GM12878 (cell line): Measurements from ENCODE around the gene TCF12. TPM values are rescaled to one million over a fixed set of nuclear protein-coding genes. Genes with fewer than 3 reads are reported as not detected.

Experiments
- BHLHE40 ChIP-seq, 2 experiments: fragments of 450-650 bp in 1 of 2; IDR thresholded peaks; 2 replicates each; pipeline ENCODE4 v1.6.1; 2011 to 2017; ENCODE audit warnings: low read depth in 2 of 2, borderline replicate concordance in 1 of 2, improper control_type of control experiment in 1 of 2, low read length in 1 of 2, mild to moderate bottlenecking in 1 of 2
- BMI1 ChIP-seq: fragments of 450-650 bp; IDR thresholded peaks from 2 replicates; pipeline ENCODE4 v1.6.1; 2016; ENCODE audit warnings: mild to moderate bottlenecking, moderate library complexity, borderline replicate concordance
- CREB1 ChIP-seq: IDR thresholded peaks from 2 replicates; pipeline ENCODE4 v1.6.1; 2012; ENCODE audit warnings: low read depth, mild to moderate bottlenecking, inconsistent platforms
- E4F1 ChIP-seq: fragments of 450-650 bp; IDR thresholded peaks from 2 replicates; pipeline ENCODE4 v1.6.1; 2018; ENCODE audit warnings: borderline replicate concordance, mild to moderate bottlenecking; ENCODE audit not compliant: partially characterized antibody
- FOS ChIP-seq: IDR thresholded peaks from 3 replicates; pipeline ENCODE4 v1.6.1; 2011; ENCODE audit warnings: borderline replicate concordance; ENCODE audit not compliant: insufficient read length; ENCODE audit errors: extremely low read depth
- HDGF ChIP-seq: fragments of 450-650 bp; IDR thresholded peaks from 2 replicates; pipeline ENCODE4 v1.6.1; 2016; ENCODE audit warnings: antibody characterized with exemption
- LARP7 ChIP-seq: fragments of 450-650 bp; IDR thresholded peaks from 2 replicates; pipeline ENCODE4 v1.6.1; 2017; ENCODE audit warnings: mild to moderate bottlenecking
- PKNOX1 ChIP-seq: fragments of 450-650 bp; IDR thresholded peaks from 2 replicates; pipeline ENCODE4 v1.6.1; 2016; ENCODE audit warnings: mild to moderate bottlenecking
- PRDM15 ChIP-seq: fragments of 450-650 bp; formaldehyde crosslinking; IDR thresholded peaks from 2 replicates; pipeline ENCODE4 v1.4.0; 2020; ENCODE audit warnings: mild to moderate bottlenecking, moderate library complexity
- SREBF1 ChIP-seq: IDR thresholded peaks from 2 replicates; pipeline ENCODE4 v1.6.1; 2012; ENCODE audit warnings: mild to moderate bottlenecking, low read length
- ZNF622 ChIP-seq: fragments of 450-650 bp; IDR thresholded peaks from 2 replicates; pipeline ENCODE4 v1.6.1; 2017; ENCODE audit warnings: mild to moderate bottlenecking, inconsistent platforms
- polyA plus RNA-seq, 11 experiments: library from polyadenylated mRNA; depleted of rRNA in 4 of 11; unstranded in 6 of 11; stranded (reverse) in 5 of 11; fragments of >200 nt; fragmentation: Nextera tagmentation in 4 of 11; fragmentation: Illumina TruSeq in 1 of 11; extraction: Ambion mirVana in 4 of 11; extraction: Trizol in 1 of 11; gene quantifications; 1 replicate in 1 of 11; 2 replicates in 10 of 11; pipeline versions ENCODE4 v1.2.1 to v1.2.3, GENCODE V29; 2011 to 2016; ENCODE audit warnings: inconsistent platforms in 2 of 11, missing spikeins in 2 of 11, low read depth in 1 of 11
- total RNA-seq, 4 experiments: library from RNA; depleted of rRNA in 3 of 4; stranded (reverse); fragments of >200 nt in 3 of 4; fragmentation: Illumina TruSeq in 1 of 4; extraction: Trizol in 1 of 4; gene quantifications; 2 replicates each; pipeline versions ENCODE4 v1.2.1 to v1.2.3, GENCODE V29; 2013 to 2021
- TF ChIP-seq, protein P1 (sequence below): fragments of 450-650 bp; IDR thresholded peaks from 2 replicates; pipeline ENCODE4 v1.6.1; 2018; ENCODE audit warnings: mild to moderate bottlenecking, low read depth, moderate library complexity; ENCODE audit not compliant: partially characterized antibody
- TF ChIP-seq, protein P2 (sequence below): IDR thresholded peaks from 2 replicates; pipeline ENCODE4 v1.6.1; 2011; ENCODE audit warnings: mild to moderate bottlenecking, low read depth, low read length, moderate library complexity; ENCODE audit not compliant: insufficient replicate concordance

Gene TCF12
- total and polyA plus RNA-seq, 10 of the 15 experiments (the other 5 are each of a cell fraction or from before 2014, with no cell fraction given), result 8.2 to 70.9 (median 49.5) TPM

DNA sequence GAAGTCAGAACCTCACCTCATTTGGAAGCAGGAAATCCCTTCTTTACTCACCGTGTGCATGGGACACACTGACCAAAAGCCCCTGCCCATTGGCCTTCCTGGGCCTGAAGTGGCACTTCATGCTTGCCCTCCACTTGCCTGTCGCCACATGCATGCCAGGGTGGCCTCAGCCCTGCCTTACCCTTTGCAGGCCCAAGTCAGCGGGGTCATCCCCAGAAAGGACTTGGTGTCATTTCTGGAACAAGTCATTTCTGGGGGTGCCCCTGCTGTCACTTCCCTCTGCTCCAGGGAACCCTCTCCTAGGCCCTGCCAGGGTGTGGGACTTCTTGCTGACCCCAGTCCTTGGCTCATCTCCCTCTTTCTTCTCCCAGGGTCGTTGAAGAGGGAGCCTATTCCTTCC is 398.0 kb downstream of the TCF12 start (continued):
- TF ChIP-seq BHLHE40 (IDR thresholded peaks at IDR 0.05; ENCODE audit: borderline replicate concordance in 1 of 2, low read depth in 2 of 2, low read length in 1 of 2) (no peak), SREBF1 (no peak), BMI1 (no peak), PRDM15 (CRISPR knock-in tag) (no peak), PKNOX1 (no peak), CREB1 (no peak), ZNF622 (no peak), HDGF (no peak), LARP7 (no peak), E4F1 (no peak), FOS (no peak)
- TF ChIP-seq, protein P1, sequence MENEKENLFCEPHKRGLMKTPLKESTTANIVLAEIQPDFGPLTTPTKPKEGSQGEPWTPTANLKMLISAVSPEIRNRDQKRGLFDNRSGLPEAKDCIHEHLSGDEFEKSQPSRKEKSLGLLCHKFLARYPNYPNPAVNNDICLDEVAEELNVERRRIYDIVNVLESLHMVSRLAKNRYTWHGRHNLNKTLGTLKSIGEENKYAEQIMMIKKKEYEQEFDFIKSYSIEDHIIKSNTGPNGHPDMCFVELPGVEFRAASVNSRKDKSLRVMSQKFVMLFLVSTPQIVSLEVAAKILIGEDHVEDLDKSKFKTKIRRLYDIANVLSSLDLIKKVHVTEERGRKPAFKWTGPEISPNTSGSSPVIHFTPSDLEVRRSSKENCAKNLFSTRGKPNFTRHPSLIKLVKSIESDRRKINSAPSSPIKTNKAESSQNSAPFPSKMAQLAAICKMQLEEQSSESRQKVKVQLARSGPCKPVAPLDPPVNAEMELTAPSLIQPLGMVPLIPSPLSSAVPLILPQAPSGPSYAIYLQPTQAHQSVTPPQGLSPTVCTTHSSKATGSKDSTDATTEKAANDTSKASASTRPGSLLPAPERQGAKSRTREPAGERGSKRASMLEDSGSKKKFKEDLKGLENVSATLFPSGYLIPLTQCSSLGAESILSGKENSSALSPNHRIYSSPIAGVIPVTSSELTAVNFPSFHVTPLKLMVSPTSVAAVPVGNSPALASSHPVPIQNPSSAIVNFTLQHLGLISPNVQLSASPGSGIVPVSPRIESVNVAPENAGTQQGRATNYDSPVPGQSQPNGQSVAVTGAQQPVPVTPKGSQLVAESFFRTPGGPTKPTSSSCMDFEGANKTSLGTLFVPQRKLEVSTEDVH, result no peak
- TF ChIP-seq, protein P2, sequence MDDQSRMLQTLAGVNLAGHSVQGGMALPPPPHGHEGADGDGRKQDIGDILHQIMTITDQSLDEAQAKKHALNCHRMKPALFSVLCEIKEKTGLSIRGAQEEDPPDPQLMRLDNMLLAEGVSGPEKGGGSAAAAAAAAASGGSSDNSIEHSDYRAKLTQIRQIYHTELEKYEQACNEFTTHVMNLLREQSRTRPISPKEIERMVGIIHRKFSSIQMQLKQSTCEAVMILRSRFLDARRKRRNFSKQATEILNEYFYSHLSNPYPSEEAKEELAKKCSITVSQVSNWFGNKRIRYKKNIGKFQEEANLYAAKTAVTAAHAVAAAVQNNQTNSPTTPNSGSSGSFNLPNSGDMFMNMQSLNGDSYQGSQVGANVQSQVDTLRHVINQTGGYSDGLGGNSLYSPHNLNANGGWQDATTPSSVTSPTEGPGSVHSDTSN, result no peak
